Activated naive CD4-positive, alpha-beta T cell treated with anti-CD3 and anti-CD28 coated beads for 36 hours (primary cell): ENCODE results near the gene ZNF385B. TPM values are rescaled to one million over a fixed set of nuclear protein-coding genes. Genes with fewer than 3 reads are reported as not detected.

Source experiments
- CTCF ChIA-PET: fragments of 350-600 bp; sonication (Branson Sonifier 250); formaldehyde crosslinking; loops from one replicate; lab custom pipeline; 2021; ENCODE audit warnings: antibody characterized with exemption; lab: Charles Lee
- DNase-seq: peaks from one replicate; pipeline ENCODE4 v3.0.0-alpha.2; 2020
- H3K27ac Mint-ChIP-seq: one replicate; pipeline ENCODE4 v1.8.0; 2021; ENCODE audit warnings: mild to moderate bottlenecking, mixed read lengths
- H3K27me3 Mint-ChIP-seq: one replicate; pipeline ENCODE4 v1.8.0; 2021; ENCODE audit warnings: low read depth, mixed read lengths
- H3K36me3 Mint-ChIP-seq: one replicate; pipeline ENCODE4 v1.8.0; 2021; ENCODE audit warnings: low read depth, mixed read lengths
- H3K4me1 Mint-ChIP-seq: one replicate; pipeline ENCODE4 v1.8.0; 2021; ENCODE audit warnings: low read depth, mixed read lengths
- H3K4me3 Mint-ChIP-seq: one replicate; pipeline ENCODE4 v1.8.0; 2021; ENCODE audit warnings: mild to moderate bottlenecking, moderate library complexity, mixed read lengths
- H3K9me3 Mint-ChIP-seq: one replicate; pipeline ENCODE4 v1.8.0; 2021; ENCODE audit warnings: mixed read lengths
- intact Hi-C: fragments of 100-400 bp; cut with micrococcal nuclease; formaldehyde crosslinking; loops from one replicate; pipeline ENCODE4 v1.15.1; 2023
- total RNA-seq, 2 experiments: library from RNA; stranded (reverse); gene quantifications; one replicate each; pipeline ENCODE4 v1.2.3, GENCODE V29; 2021

Gene ZNF385B
- total RNA-seq, 2 experiments from 2014 or later: not detected

DNA sequence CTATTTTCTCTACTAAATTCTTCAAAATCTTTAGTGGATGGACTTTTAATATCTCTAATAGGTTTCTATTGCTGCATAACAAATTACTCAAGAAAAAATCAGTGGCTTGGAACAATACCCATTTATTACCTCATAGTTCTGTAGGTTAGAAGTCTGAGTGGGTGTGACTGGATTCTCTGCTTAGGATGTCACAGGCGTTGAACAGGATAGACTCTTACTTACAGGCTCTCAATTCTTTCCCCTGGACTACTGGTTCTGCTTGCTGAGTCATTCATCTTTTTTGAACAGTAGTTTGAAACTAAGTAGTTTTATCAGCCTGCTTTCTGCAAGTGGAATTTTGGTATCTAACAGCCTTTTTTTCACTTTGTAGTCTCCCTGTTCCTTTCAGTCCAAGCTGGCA, 265.4 kb downstream of the ZNF385B start:
- Mint-ChIP-seq H3K36me3 (no peaks in the 10 kb centered on the region), H3K27me3 (peaks cover 4% of the 10 kb centered on the region), H3K4me1 (no peaks in the 10 kb centered on the region), H3K4me3 (no peak overlapping the region), H3K27ac (no peak overlapping the region), H3K9me3 (no peaks in the 10 kb centered on the region)
- intact Hi-C loops: no loop called here
- CTCF ChIA-PET: no interaction called here
- DNase-seq: no peak

DNA sequence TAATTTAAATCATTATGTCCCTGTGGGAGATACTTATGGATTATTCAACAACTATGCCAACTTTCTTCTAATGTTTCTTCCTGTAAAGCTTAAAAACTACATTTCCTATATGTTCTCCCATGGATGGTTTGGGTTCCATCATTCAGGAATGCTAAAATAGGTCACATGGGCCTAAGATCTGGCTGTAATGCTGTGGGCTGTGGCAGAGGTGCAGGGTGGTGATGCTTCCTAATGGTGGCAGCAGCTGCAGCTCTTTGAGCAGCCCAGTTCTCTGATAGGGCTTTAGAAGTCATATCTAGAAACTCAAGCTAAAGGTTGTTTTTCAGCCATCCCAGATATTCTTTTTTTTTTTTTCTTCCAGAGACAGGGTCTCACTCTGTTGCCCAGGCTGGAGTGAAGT, 266.1 kb downstream of the ZNF385B start:
- intact Hi-C loops: no loop called here
- Mint-ChIP-seq H3K4me3 (no peak overlapping the region), H3K27ac (no peak overlapping the region), H3K36me3 (no peaks in the 10 kb centered on the region), H3K9me3 (no peaks in the 10 kb centered on the region), H3K4me1 (no peaks in the 10 kb centered on the region), H3K27me3 (peaks cover 7% of the 10 kb centered on the region)
- CTCF ChIA-PET: interaction anchor here (0.6 kb wide), 1 partner anchor 465 kb away, joined by 3 read pairs; no protein-coding TSS in a partner anchor
- DNase-seq: no peak

DNA sequence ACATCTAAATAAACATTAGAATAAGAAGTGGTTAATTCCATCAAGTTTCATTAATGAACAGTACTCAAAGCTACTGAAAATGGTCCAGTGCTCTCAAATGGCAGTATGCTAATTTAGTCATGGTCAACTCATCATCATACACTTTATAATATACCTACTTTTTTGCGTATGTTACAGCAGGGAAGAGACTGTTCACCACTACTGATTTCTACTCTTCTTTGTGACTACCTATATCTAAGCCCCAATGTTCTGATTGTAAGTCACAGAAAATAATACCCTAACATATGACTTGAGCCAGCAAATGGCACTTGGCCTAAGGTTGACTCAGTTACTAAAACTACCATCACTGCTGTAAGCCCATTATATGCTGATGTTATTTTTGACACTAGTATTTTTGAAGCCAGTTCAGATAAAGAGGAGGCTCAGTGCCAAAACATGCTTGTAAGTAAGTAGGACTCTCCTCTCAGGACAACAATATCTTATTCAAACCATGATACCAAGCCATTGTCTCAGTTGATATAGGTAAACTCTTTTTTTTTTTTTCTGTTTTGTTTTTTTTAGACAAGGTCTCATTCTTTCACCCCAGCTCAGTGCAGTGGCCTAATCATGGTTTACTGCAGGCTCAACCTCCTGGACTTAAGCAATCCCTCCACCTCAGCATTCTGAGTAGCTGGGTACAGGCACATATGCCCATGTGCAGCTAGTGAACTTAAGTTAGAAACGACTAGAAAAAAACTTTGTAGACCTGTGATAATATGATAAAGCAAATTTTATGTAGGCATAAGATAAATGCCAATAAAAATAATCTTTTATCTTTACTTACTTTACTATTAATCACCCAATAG, 266.9 kb downstream of the ZNF385B start:
- no peak for DNase-seq
- intact Hi-C loops: no loop called here
- no peak overlapping the region for H3K4me3 Mint-ChIP-seq
- H3K4me1 Mint-ChIP-seq: no peaks in the 10 kb centered on the region
- H3K27me3 Mint-ChIP-seq: peaks cover 8% of the 10 kb centered on the region
- H3K9me3 Mint-ChIP-seq: no peaks in the 10 kb centered on the region
- H3K27ac Mint-ChIP-seq: no peak overlapping the region
- CTCF ChIA-PET: interaction anchor here (0.6 kb wide), 1 partner anchor 464 kb away, joined by 3 read pairs; no protein-coding TSS in a partner anchor
- H3K36me3 Mint-ChIP-seq: no peaks in the 10 kb centered on the region

DNA sequence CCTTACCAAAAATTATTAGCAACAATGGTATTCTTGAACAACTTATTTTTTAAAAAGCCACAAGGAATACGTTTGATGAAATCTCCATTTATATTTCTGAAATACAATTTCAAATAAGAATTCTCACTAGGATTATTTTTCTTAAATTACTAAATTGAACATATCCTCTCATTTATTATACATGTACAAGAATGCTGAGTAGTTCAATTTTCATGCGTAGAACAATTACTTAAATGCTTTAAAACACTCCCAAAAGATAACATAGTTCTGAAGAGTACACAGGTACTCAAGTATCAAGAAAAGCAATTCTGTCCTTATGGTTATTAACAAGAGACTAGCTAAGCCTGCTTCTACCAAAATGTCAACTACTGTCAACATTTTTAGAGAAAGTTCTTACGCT, 268.1 kb downstream of the ZNF385B start:
- intact Hi-C loops: no loop called here
- H3K4me1 Mint-ChIP-seq: no peaks in the 10 kb centered on the region
- no peak overlapping the region for H3K4me3 Mint-ChIP-seq
- CTCF ChIA-PET: no interaction called here
- H3K9me3 Mint-ChIP-seq: no peaks in the 10 kb centered on the region
- H3K27ac Mint-ChIP-seq: no peak overlapping the region
- H3K27me3 Mint-ChIP-seq: peaks cover 8% of the 10 kb centered on the region
- DNase-seq: no peak
- no peaks in the 10 kb centered on the region for H3K36me3 Mint-ChIP-seq

DNA sequence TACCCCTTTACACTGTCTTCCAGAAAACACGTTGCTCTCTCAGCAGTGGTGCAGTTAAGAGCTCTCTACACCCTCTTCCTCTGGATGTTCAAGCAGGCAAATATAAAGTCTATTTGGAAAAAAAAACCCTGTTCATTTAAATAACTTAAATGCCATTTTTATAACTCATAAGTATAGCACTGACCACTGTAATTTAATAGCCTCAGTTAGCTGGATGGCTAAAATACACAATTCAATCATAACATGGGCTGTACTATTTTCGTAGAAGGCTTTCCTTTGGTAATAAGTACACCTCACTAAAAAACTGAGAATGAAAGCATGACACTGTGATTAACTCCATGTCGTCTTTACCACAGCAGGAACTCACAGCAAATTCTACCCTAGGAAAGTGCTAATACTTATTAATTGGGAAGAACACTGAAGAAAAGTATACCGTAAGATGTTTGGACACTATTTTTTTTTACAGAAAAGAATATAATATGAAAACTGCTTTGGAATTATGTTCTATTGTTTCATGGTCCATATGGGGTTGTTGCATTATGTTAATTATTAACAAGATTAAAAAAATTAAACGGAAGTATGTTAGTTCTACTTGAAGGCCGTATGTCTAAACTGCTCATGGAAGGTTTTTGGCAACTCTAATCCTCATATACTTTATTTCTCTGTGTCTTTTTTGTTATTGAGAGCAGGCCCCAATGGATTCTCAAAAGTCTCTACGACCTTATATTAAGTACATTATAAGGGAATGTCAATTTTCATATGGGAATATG, 269.1 kb downstream of the ZNF385B start:
- H3K27me3 Mint-ChIP-seq: peaks cover 8% of the 10 kb centered on the region
- H3K27ac Mint-ChIP-seq: no peak overlapping the region
- H3K4me3 Mint-ChIP-seq: no peak overlapping the region
- intact Hi-C loops: no loop called here
- CTCF ChIA-PET: interaction anchor here (0.7 kb wide), 1 partner anchor 407 kb away, joined by 3 read pairs; no protein-coding TSS in a partner anchor
- no peaks in the 10 kb centered on the region for H3K9me3 Mint-ChIP-seq
- no peaks in the 10 kb centered on the region for H3K36me3 Mint-ChIP-seq
- DNase-seq: no peak
- H3K4me1 Mint-ChIP-seq: no peaks in the 10 kb centered on the region

DNA sequence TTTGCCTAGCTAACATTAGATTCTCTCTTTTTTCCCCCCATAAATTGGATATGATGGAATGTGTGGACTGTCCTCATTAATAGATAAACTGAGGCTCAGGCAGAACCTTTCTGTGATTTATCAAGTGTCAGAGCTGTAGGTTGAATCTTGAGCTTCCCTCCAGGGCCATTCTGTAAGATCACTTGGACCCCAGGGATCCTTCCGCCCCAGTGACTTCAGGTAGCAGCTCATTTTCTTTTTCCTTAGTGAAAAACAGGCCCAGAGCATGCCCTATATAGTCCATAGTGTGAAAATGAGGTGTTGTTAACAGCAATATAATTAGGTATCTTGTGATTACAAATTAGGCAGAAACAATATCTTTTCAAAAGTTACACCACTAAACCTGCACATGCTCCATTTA, 269.7 kb downstream of the ZNF385B start:
- no peaks in the 10 kb centered on the region for H3K4me1 Mint-ChIP-seq
- no peaks in the 10 kb centered on the region for H3K9me3 Mint-ChIP-seq
- no peaks in the 10 kb centered on the region for H3K36me3 Mint-ChIP-seq
- CTCF ChIA-PET: interaction anchor here (0.6 kb wide), 1 partner anchor 145 kb away, joined by 6 read pairs; no protein-coding TSS in a partner anchor
- H3K4me3 Mint-ChIP-seq: no peak overlapping the region
- no peak for DNase-seq
- intact Hi-C loops: no loop called here
- H3K27me3 Mint-ChIP-seq: peaks cover 8% of the 10 kb centered on the region
- H3K27ac Mint-ChIP-seq: no peak overlapping the region

DNA sequence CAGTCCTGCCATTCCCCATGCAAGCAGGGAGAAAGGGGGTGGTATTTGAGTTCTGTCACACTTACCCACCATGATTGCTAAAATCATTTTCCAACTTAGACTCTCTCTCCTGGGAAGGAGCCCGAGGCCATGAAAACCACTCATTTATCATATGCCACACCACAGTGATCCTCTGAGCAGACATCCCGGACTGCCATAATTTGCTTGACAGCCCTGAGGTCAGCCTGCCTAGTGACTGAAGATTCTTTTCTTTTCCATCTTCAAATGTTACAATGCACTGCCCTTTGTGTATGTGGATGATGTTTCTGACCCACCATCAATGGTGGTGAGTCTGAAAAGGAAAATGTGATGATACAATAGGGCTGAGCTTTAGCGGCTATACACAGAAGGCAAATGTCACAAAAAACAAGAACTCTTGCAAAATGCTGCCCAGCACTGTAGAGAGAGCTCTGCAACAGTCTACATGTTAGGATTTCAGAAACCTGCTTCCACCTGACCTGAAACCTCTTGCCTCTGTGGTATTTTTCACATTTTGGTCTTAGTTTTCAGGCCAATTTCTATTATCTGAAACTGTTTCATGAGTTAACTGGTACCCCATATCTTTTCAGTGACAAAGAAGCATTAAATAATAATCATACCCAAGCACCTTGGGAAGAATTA, 272.8 kb downstream of the ZNF385B start:
- no peaks in the 10 kb centered on the region for H3K9me3 Mint-ChIP-seq
- CTCF ChIA-PET: no interaction called here
- no peak overlapping the region for H3K27ac Mint-ChIP-seq
- H3K36me3 Mint-ChIP-seq: no peaks in the 10 kb centered on the region
- no peak for DNase-seq
- intact Hi-C loops: no loop called here
- H3K4me1 Mint-ChIP-seq: no peaks in the 10 kb centered on the region
- peaks cover 6% of the 10 kb centered on the region for H3K27me3 Mint-ChIP-seq
- H3K4me3 Mint-ChIP-seq: no peak overlapping the region

DNA sequence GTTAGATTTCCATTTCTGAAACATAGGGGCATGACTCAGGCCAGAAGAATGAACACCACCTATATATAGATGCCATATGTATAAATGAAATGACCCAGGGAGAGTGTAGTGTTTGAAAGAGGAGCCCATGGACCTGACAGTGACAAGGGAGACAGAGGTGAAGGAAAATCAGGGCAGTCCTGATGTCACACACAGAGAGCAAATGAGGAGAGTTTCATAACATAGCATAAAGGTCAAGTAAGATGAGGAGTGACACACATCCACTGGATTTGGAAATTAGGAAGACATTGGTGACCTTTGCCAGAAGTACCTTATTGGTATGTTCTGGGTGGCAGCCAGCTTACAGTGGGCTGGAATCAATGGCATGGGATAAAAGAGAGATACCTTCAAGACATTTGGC, 276.7 kb downstream of the ZNF385B start:
- no peaks in the 10 kb centered on the region for H3K27me3 Mint-ChIP-seq
- DNase-seq: no peak
- H3K4me1 Mint-ChIP-seq: no peaks in the 10 kb centered on the region
- no peak overlapping the region for H3K4me3 Mint-ChIP-seq
- intact Hi-C loops: no loop called here
- H3K27ac Mint-ChIP-seq: no peak overlapping the region
- H3K36me3 Mint-ChIP-seq: no peaks in the 10 kb centered on the region
- CTCF ChIA-PET: no interaction called here
- H3K9me3 Mint-ChIP-seq: no peaks in the 10 kb centered on the region

DNA sequence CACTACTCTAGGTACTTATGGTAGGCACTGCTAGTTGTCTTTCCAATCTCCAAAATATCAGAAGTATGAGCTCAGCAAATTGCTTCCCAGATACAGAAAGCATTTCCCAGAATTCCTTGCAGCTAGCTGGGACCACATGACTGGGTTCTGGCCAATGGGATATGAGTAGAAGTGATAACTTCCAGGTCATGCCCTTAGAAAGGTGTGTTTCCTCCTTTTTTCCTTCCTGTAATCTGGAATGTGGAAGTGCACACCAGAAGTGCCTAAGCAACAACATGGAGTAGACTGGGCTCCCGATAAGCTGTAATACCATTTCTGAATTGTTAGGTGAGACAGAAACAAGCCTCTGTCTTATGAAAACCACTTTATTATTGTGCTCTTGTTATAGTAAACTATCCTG, 279.8 kb downstream of the ZNF385B start:
- intact Hi-C loops: no loop called here
- CTCF ChIA-PET: no interaction called here
- no peak overlapping the region for H3K4me3 Mint-ChIP-seq
- DNase-seq: no peak
- no peaks in the 10 kb centered on the region for H3K9me3 Mint-ChIP-seq
- no peak overlapping the region for H3K27ac Mint-ChIP-seq
- H3K36me3 Mint-ChIP-seq: no peaks in the 10 kb centered on the region
- H3K4me1 Mint-ChIP-seq: no peaks in the 10 kb centered on the region
- no peaks in the 10 kb centered on the region for H3K27me3 Mint-ChIP-seq

DNA sequence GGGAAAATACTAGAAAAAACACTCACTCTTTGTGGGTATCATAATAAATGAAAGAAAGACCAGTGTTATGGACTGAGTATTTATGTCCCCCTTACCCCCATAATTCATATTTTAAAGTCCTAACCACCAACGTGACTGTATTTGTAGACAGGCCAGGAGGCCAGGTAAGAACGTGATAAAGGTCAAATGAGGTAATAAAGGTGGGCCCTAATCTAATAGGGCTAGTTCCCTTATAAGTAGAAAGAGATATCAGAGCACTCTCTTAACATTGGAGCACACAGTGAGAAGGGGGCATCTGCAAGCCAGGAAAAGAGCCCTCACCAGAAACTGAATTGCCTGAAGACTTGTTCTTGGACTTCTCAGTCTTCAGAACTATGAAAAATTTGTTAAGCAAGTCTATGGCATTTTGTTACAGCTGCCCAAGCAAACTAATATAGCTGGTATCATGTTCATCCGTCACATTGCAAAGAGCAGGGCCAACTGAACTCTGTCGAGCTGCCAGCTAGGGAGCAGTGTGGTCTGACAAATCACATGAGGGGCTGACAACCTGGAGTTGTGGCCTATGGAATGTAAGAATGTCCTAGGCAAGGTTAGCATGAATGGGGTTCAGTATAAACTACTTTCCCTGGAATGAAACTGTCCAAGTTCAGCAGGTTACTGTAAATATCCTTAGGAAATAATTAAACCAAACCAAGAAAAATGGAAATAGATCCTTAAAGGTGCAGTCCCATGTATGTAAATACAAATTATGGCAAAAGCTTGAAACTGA, 280.9 kb downstream of the ZNF385B start:
- DNase-seq: no peak
- no peak overlapping the region for H3K4me3 Mint-ChIP-seq
- H3K36me3 Mint-ChIP-seq: no peaks in the 10 kb centered on the region
- H3K27ac Mint-ChIP-seq: no peak overlapping the region
- no peaks in the 10 kb centered on the region for H3K4me1 Mint-ChIP-seq
- CTCF ChIA-PET: no interaction called here
- no peaks in the 10 kb centered on the region for H3K9me3 Mint-ChIP-seq
- H3K27me3 Mint-ChIP-seq: no peaks in the 10 kb centered on the region
- intact Hi-C loops: no loop called here

DNA sequence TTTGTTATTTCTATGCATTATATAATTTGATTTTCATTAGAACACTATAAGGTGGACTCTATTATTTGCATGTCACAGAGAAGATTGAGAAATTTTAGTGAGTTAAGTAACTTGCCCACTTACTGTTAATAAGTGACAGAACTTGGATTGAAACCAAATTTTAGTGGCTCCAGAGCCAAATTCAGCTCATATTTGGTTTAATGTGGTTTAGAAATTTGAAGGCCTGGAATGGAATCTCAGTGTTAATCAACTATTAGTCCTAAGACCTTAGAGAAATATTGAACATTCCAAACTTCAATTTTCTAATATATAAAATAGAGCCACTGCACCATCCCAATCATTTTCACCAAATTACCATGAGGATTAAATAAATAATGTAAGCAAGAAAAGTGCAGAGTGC, 281.6 kb downstream of the ZNF385B start:
- CTCF ChIA-PET: no interaction called here
- Mint-ChIP-seq H3K36me3 (no peaks in the 10 kb centered on the region), H3K4me1 (no peaks in the 10 kb centered on the region), H3K27ac (no peak overlapping the region), H3K27me3 (no peaks in the 10 kb centered on the region), H3K4me3 (no peak overlapping the region), H3K9me3 (no peaks in the 10 kb centered on the region)
- no peak for DNase-seq
- intact Hi-C loops: no loop called here
